GM06990 (cell line): ENCODE results near the gene SHISA5.

Experiments used
- DNase-seq: peaks from one replicate; pipeline ENCODE4 v3.0.0-alpha.2; 2011; ENCODE audit not compliant: insufficient read length; ENCODE audit errors: extremely low read depth
- H3K27me3 ChIP-seq: replicated peaks from 2 replicates; pipeline ENCODE4 v1.6.0; 2011; ENCODE audit warnings: low read length; ENCODE audit not compliant: control insufficient read depth, insufficient read depth
- H3K36me3 ChIP-seq: 2 replicates; pipeline ENCODE4 v1.5.1; 2011; ENCODE audit warnings: low read length; ENCODE audit not compliant: control insufficient read depth, insufficient read depth
- H3K4me3 ChIP-seq: replicated peaks from 2 replicates; pipeline ENCODE4 v1.5.1; 2011; ENCODE audit warnings: low read depth, mild to moderate bottlenecking, control low read depth, low read length
- TF ChIP-seq, protein P1 (sequence below): IDR thresholded peaks from 2 replicates; pipeline ENCODE4 v1.5.1; 2011; ENCODE audit warnings: low read length, control low read depth, mild to moderate bottlenecking, inconsistent platforms; ENCODE audit not compliant: insufficient read depth, poor library complexity, severe bottlenecking

The SHISA5 gene

DNA sequence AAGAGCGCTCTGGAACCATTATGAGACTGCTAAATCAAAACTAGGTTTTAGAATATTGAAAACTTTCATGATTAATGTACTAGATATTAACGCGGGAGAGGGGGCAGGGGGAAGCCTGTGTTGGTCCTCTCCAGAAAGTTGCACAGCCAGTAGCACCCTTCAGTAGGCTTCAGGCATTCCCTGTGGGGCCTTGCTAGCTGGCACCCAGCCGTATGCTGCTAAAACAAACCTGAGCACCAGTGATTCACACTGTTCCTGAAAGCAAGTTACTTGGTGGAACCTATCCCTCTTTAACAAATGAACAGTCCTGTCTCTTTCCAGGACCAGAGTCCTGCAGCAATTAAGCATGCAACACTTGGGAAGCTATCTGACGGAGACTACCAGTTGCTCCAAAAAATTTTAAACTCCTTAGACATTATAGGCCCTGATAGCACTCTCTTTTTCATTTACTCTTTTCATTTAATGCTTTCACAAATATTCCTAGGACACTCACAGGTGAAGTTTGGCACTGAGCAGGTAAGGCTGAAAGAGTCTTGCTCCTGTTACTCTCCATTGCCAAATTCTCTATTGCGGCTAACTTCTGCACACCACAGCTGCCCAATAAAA is 58.6 kb downstream of the SHISA5 start:
- no peaks in the 10 kb centered on the region for H3K27me3 ChIP-seq
- DNase-seq: no peak
- peaks cover 12% of the 10 kb centered on the region for H3K36me3 ChIP-seq
- peak overlapping the region; percentile 89 for H3K4me3 ChIP-seq
- TF ChIP-seq, protein P1, sequence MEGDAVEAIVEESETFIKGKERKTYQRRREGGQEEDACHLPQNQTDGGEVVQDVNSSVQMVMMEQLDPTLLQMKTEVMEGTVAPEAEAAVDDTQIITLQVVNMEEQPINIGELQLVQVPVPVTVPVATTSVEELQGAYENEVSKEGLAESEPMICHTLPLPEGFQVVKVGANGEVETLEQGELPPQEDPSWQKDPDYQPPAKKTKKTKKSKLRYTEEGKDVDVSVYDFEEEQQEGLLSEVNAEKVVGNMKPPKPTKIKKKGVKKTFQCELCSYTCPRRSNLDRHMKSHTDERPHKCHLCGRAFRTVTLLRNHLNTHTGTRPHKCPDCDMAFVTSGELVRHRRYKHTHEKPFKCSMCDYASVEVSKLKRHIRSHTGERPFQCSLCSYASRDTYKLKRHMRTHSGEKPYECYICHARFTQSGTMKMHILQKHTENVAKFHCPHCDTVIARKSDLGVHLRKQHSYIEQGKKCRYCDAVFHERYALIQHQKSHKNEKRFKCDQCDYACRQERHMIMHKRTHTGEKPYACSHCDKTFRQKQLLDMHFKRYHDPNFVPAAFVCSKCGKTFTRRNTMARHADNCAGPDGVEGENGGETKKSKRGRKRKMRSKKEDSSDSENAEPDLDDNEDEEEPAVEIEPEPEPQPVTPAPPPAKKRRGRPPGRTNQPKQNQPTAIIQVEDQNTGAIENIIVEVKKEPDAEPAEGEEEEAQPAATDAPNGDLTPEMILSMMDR: no peak

DNA sequence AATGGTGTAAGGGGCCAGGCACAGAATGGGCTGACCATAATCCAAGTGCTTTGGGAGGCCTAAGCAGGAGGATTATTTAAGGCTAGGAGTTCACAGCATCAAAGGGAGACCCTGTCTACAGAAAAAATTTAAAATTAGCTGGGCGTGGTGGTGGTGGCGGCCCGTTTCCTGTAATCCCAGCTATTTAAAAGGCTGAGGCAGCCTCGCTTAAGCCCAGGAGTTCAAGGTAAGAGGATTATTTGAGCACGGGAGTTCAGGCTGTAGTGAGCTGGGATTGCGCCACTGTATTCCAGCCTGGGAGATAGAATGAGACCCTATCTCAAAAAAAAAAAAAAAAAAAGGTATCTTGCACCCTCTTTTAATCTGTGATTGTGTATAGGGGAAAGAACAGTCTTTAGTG is 62.0 kb downstream of the SHISA5 start:
- H3K36me3 ChIP-seq: peaks cover 12% of the 10 kb centered on the region
- H3K27me3 ChIP-seq: no peaks in the 10 kb centered on the region
- TF ChIP-seq, protein P1: no peak
- no peak for DNase-seq
- H3K4me3 ChIP-seq: peak overlapping the region; percentile 99

DNA sequence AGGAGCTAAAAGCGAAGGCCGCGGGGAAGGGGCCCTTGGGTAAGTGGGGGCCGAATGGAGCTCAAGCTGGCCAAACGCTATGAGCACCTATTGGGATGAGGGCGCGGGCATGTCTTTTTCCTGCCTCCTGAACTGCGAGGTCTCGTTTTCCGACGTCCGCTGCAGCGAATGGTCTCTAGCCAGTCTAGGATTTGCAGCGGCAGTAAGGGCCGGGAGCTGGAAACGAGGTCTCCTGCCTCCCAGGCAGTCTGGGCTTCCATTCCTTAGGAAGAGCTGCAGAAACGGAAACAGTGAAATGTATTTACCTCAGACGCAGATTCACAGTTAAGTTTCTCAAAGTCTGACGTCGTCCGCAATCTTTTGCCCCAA is 63.4 kb downstream of the SHISA5 start:
- peaks cover 12% of the 10 kb centered on the region for H3K36me3 ChIP-seq
- H3K27me3 ChIP-seq: no peaks in the 10 kb centered on the region
- no peak for DNase-seq
- TF ChIP-seq, protein P1: no peak
- H3K4me3 ChIP-seq: peak overlapping the region; percentile 99

DNA sequence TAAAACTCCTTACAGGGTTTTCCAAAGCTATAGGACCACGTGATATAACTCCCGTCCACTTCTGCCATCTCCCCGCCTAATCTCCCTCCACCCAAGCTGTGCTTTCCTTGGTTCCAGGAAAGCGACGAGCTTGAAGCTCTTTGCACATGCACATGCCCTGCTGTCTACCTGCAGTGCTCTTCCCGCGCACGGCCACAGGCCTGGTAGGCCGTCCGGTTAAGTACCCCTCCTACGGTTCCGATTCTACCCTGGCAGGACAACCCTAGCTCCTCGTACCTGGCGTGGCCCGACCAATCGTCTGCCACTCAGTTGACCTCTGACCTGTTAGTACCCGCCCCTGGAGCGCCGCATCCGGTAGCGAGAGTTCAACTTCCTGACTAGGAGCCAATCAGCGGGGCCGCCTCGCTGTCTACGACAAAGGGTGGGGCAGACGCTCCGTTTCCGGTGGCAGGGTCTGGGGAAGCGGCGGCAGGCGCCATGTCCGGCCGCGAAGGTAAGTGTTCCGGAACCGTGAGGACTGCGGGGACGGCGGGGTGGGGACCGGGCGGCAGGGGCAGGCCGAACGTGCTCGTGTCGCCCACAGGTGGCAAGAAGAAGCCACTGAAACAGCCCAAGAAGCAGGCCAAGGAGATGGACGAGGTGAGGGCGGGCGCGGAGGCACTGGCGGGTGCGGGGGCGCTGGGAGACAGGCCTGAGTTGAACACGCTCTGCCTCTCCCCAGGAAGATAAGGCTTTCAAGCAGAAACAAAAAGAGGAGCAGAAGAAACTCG is 64.0 kb downstream of the SHISA5 start, which contains the start of the genes CCDC51 and TMA7:
Gene CCDC51, minus strand, starts transcription at position 300 of the 770 bp plus-strand sequence. CDS start 4,991 bp downstream, outside the sequence.
Gene TMA7, plus strand, starts transcription at position 438 of the 770 bp plus-strand sequence. Its CDS starts 40 bp downstream, at position 478.
- H3K36me3 ChIP-seq: peaks cover 12% of the 10 kb centered on the region
- H3K4me3 ChIP-seq: peak within 1 kb of the TSS; percentile 99
- peak; percentile 94 for DNase-seq
- TF ChIP-seq, protein P1: no peak
- no peaks in the 10 kb centered on the region for H3K27me3 ChIP-seq

DNA sequence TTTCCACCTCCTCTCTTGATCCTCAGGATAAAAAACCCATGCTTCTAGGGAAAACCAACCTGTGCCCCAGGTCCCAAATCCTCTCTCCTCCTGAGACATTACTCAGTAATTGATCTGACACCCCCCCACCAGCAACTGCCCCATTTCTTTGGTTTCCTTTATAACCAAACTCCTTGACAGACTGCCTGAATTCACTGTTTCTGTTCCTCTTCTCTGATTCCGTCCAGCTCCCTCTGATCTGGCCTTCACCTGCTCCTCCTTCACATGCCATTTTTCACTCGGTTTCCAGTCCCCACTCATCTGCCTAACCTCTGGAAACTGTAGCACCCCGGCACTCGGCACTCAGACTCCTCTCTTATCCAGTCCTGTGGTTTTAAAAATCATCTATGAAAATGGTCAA is 66.2 kb downstream of the SHISA5 start:
- DNase-seq: no peak
- TF ChIP-seq, protein P1: no peak
- peaks cover 15% of the 10 kb centered on the region for H3K36me3 ChIP-seq
- no peaks in the 10 kb centered on the region for H3K27me3 ChIP-seq
- H3K4me3 ChIP-seq: no peak overlapping the region
